Sigmoid colon (tissue), 7 donors: ENCODE data around the gene SNX3. TPM values are rescaled to one million over a fixed set of nuclear protein-coding genes. Genes with fewer than 3 reads are reported as not detected.

Experiments
- DNase-seq: peaks from one replicate; pipeline ENCODE4 v3.0.0-alpha.2; 2019
- H3K27ac ChIP-seq, 4 donors: fragments of 200-600 bp; sonication (generic); one replicate each; pipeline ENCODE4 v1.5.1; 2016 to 2019; ENCODE audit warnings: mild to moderate bottlenecking in 1 of 4
- H3K27me3 ChIP-seq, 3 donors: fragments of 200-600 bp; sonication (generic); one replicate each; pipeline ENCODE4 v1.5.1; 2019; ENCODE audit warnings: mild to moderate bottlenecking in 1 of 3
- H3K36me3 ChIP-seq, 4 donors: fragments of 200-600 bp; sonication (generic); one replicate each; pipeline ENCODE4 v1.5.1; 2016 to 2019
- H3K4me1 ChIP-seq, 4 donors: fragments of 200-600 bp; sonication (generic); one replicate each; pipeline ENCODE4 v1.5.1; 2017 to 2019
- H3K4me3 ChIP-seq, 4 donors: fragments of 200-600 bp; sonication (generic); one replicate each; pipeline ENCODE4 v1.5.1; 2017 to 2019; ENCODE audit warnings: mild to moderate bottlenecking in 2 of 4, moderate library complexity in 1 of 4
- H3K9me3 ChIP-seq, 4 donors: fragments of 200-600 bp in 3 of 4; sonication (generic) in 3 of 4; one replicate each; pipeline versions ENCODE4 v1.5.1 to v1.6.1; 2013 to 2019
- CTCF ChIP-seq, 4 experiments: fragments of 450-650 bp in 3 of 4; fragments of 200-600 bp in 1 of 4; IDR thresholded peaks; one replicate each; pipeline ENCODE4 v1.5.1; 2016 to 2019; ENCODE audit warnings: antibody characterized with exemption in 4 of 4, mild to moderate bottlenecking in 3 of 4, moderate library complexity in 2 of 4
- EP300 ChIP-seq, 4 donors: sonication (generic); formaldehyde crosslinking; IDR thresholded peaks; one replicate each; pipeline ENCODE4 v1.6.1; 2017; ENCODE audit warnings: antibody characterized with exemption in 4 of 4
- POLR2A ChIP-seq, 2 donors: fragments of 450-650 bp; IDR thresholded peaks; one replicate each; pipeline ENCODE4 v1.6.1; 2016; ENCODE audit warnings: antibody characterized with exemption in 2 of 2, mild to moderate bottlenecking in 2 of 2, moderate library complexity in 2 of 2
- POLR2AphosphoS5 ChIP-seq, 4 donors: sonication (generic); formaldehyde crosslinking; IDR thresholded peaks; one replicate each; pipeline ENCODE4 v1.6.1; 2017; ENCODE audit warnings: antibody characterized with exemption in 4 of 4
- WGBS, 2 donors: extraction: QIAGEN DNeasy Blood & Tissue Kit; methylation state at CpG; one replicate each; pipeline ENCODE4 v1.1.7; 2013; 5-methylcytosine and 5-hydroxymethylcytosine counted together
- intact Hi-C: fragments of 100-400 bp; cut with DNase I; formaldehyde crosslinking; loops from one replicate; pipeline ENCODE4 v1.15.1; 2023
- polyA plus RNA-seq, 3 donors: library from polyadenylated mRNA; stranded (reverse); fragments of 200-250 nt; gene quantifications; one replicate each; pipeline ENCODE4 v1.2.3, GENCODE V29; 2013
- total RNA-seq, 4 donors: library from RNA; depleted of rRNA; stranded (reverse); fragments of >200 nt; gene quantifications; one replicate each; pipeline ENCODE4 v1.1.0, GENCODE V29; 2016
- donor health status: healthy with polysubstance abuse.
- donor health status: Bipolar disorder and iron deficiency.
- donor health status: healthy.

SNX3 gene
- total and polyA plus RNA-seq, 7 donors: 135 to 242 (median 220) TPM

- Histone ChIP-seq H3K27ac (no peak overlapping the region), H3K9me3 (no peaks in the 10 kb centered on the region), H3K27me3 (no peaks in the 10 kb centered on the region), H3K4me3 (no peak overlapping the region), H3K36me3 (no peaks in the 10 kb centered on the region), H3K4me1 (no peaks in the 10 kb centered on the region)
- WGBS, 2 donors: 94 to 95% methylated on average over 8 of the region's 8 CpGs
- intact Hi-C loops: no loop called here
- TF ChIP-seq CTCF (IDR thresholded peaks at IDR 0.05) (no peak), POLR2A (IDR thresholded peaks at IDR 0.05) (no peak), POLR2AphosphoS5 (IDR thresholded peaks at IDR 0.05) (no peak), EP300 (IDR thresholded peaks at IDR 0.05) (no peak)
- DNase-seq: no peak
Measured at GRCh38 chr6:108200186-108200585, 60.7 kb downstream of the SNX3 start.

GRCh38 chr6:108198761-108199498, 61.9 kb downstream of the SNX3 start:
- TF ChIP-seq POLR2AphosphoS5 (IDR thresholded peaks at IDR 0.05) (no peak), POLR2A (IDR thresholded peaks at IDR 0.05) (no peak), EP300 (IDR thresholded peaks at IDR 0.05) (no peak), CTCF (IDR thresholded peaks at IDR 0.05) (no peak)
- Histone ChIP-seq H3K9me3 (no peaks in the 10 kb centered on the region), H3K27ac (no peak overlapping the region), H3K27me3 (no peaks in the 10 kb centered on the region), H3K4me1 (no peaks in the 10 kb centered on the region), H3K36me3 (no peaks in the 10 kb centered on the region), H3K4me3 (no peak overlapping the region)
- DNase-seq: no peak
- intact Hi-C loops: no loop called here
- 85% methylated on average over 19 of the region's 19 CpGs for WGBS, 2 donors

DNA sequence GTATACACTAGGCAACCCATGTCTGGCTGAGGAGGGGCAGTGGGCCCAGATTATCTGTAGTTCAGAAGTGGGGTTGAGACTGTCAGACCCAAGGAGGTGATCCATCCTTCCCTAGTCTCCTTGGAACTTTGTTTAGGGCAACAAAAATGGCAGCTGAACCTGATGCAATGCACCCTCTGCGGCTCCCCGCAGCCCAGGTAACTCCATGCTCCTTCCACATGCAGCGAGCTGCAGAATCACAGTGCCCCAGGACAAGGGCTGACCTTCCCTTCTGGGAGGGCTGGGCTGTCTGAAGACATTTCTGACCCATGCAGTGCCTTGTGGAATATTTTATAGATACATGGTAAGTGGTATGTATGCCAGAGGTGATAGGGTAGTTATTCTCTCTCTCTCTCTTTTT, 65.6 kb downstream of the SNX3 start:
- Histone ChIP-seq H3K36me3 (no peaks in the 10 kb centered on the region), H3K4me1 (no peaks in the 10 kb centered on the region), H3K9me3 (no peaks in the 10 kb centered on the region), H3K27me3 (no peaks in the 10 kb centered on the region), H3K27ac (no peak overlapping the region), H3K4me3 (no peak overlapping the region)
- DNase-seq: no peak
- intact Hi-C loops: no loop called here
- no peak for TF ChIP-seq POLR2A (IDR thresholded peaks at IDR 0.05)
- TF ChIP-seq CTCF (IDR thresholded peaks at IDR 0.05): no peak
- no peak for TF ChIP-seq EP300 (IDR thresholded peaks at IDR 0.05)
- TF ChIP-seq POLR2AphosphoS5 (IDR thresholded peaks at IDR 0.05): no peak
- 94 to 97% methylated on average over 3 of the region's 3 CpGs for WGBS, 2 donors

GRCh38 chr6:108194503-108194902, 66.3 kb downstream of the SNX3 start:
- no peaks in the 10 kb centered on the region for H3K36me3 ChIP-seq
- DNase-seq: no peak
- no peak for TF ChIP-seq EP300 (IDR thresholded peaks at IDR 0.05)
- TF ChIP-seq CTCF (IDR thresholded peaks at IDR 0.05): no peak
- H3K9me3 ChIP-seq: no peaks in the 10 kb centered on the region
- no peak overlapping the region for H3K27ac ChIP-seq
- no peak overlapping the region for H3K4me3 ChIP-seq
- 91 to 94% methylated on average over 8 of the region's 8 CpGs for WGBS, 2 donors
- H3K27me3 ChIP-seq: no peaks in the 10 kb centered on the region
- intact Hi-C loops: no loop called here
- no peaks in the 10 kb centered on the region for H3K4me1 ChIP-seq

DNA sequence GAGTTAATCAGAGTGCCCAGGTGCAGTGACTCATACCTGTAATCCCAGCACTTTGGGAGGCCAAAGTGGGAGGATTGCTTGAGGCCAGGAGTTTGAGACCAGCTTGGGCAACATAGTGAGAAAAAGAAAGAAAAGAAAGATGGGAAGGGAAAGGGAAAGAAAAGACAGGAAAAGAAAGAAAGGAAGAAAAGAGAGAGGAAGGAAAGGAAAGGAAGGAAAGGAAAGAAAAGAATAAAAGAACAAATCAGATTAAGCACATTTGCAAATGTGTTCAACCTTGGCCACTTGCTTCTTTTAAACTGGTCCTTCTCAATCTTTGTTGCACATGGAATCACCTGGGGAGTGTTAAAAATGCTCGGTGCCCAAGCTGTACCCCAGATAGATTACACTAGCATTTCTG, 67.0 kb downstream of the SNX3 start:
- WGBS, 2 donors: 84% methylated on average over 1 of the region's 1 CpG
- intact Hi-C loops: no loop called here
- no peak for TF ChIP-seq CTCF (IDR thresholded peaks at IDR 0.05)

More for the DNA sequence above, 67.0 kb downstream of the SNX3 start:
- Histone ChIP-seq H3K4me1 (no peaks in the 10 kb centered on the region), H3K27me3 (no peaks in the 10 kb centered on the region), H3K36me3 (no peaks in the 10 kb centered on the region), H3K27ac (no peak overlapping the region), H3K9me3 (no peaks in the 10 kb centered on the region), H3K4me3 (no peak overlapping the region)
- DNase-seq: no peak
